ENCODE data around the gene IRF8. TPM values are rescaled to one million over a fixed set of nuclear protein-coding genes. Genes with fewer than 3 reads are reported as not detected.

IRF8 gene
- total RNA-seq, 2 donors from 2014 or later: 1.8 to 21.2 TPM

GRCh38 chr16:85943711-85944110 is 44.7 kb downstream of the IRF8 start:
- Histone ChIP-seq H3K9me3 (no peaks in the 10 kb centered on the region), H3K27me3 (replicated peaks; ENCODE audit: insufficient read depth) (no peaks in the 10 kb centered on the region), H3K4me1 (replicated peaks) (no peaks in the 10 kb centered on the region), H3K27ac (no peak overlapping the region), H3K4me3 (no peak overlapping the region), H3K36me3 (no peaks in the 10 kb centered on the region)
- WGBS: 63% methylated on average over 2 of the region's 2 CpGs
- TF ChIP-seq POLR2AphosphoS5 (IDR thresholded peaks at IDR 0.05): no peak
- TF ChIP-seq CTCF (IDR thresholded peaks at IDR 0.05): no peak
- no peak for TF ChIP-seq POLR2A (IDR thresholded peaks at IDR 0.05)
- intact Hi-C loops (cut with DNase I): no loop called here
- no peak for DNase-seq (ENCODE audit: low spot score)

- H3K4me3 ChIP-seq: no peak overlapping the region
- no peaks in the 10 kb centered on the region for H3K9me3 ChIP-seq
- no peaks in the 10 kb centered on the region for H3K27me3 ChIP-seq (replicated peaks; ENCODE audit: insufficient read depth)
- no peaks in the 10 kb centered on the region for H3K4me1 ChIP-seq (replicated peaks)
- WGBS: 91% methylated on average over 7 of the region's 7 CpGs
- intact Hi-C loops (cut with DNase I): no loop called here
- no peak for DNase-seq (ENCODE audit: low spot score)
- TF ChIP-seq POLR2AphosphoS5 (IDR thresholded peaks at IDR 0.05) (no peak), POLR2A (IDR thresholded peaks at IDR 0.05) (no peak), CTCF (IDR thresholded peaks at IDR 0.05) (no peak)
- no peak overlapping the region for H3K27ac ChIP-seq
- H3K36me3 ChIP-seq: no peaks in the 10 kb centered on the region
These were observed 45.8 kb downstream of the IRF8 start for GRCh38 chr16:85944572-85945423.

GRCh38 chr16:85945424-85945751 is 46.4 kb downstream of the IRF8 start:
- H3K4me3 ChIP-seq: no peak overlapping the region
- no peak for TF ChIP-seq POLR2A (IDR thresholded peaks at IDR 0.05)
- TF ChIP-seq POLR2AphosphoS5 (IDR thresholded peaks at IDR 0.05): no peak
- no peak for TF ChIP-seq CTCF (IDR thresholded peaks at IDR 0.05)
- no peaks in the 10 kb centered on the region for H3K36me3 ChIP-seq
- WGBS: 83% methylated on average over 11 of the region's 11 CpGs
- no peak overlapping the region for H3K27ac ChIP-seq
- no peak for DNase-seq (ENCODE audit: low spot score)
- no peaks in the 10 kb centered on the region for H3K9me3 ChIP-seq
- H3K27me3 ChIP-seq (replicated peaks; ENCODE audit: insufficient read depth): no peaks in the 10 kb centered on the region
- no peaks in the 10 kb centered on the region for H3K4me1 ChIP-seq (replicated peaks)
- intact Hi-C loops (cut with DNase I): no loop called here

GRCh38 chr16:85946541-85947124 is 47.7 kb downstream of the IRF8 start:
- H3K4me1 ChIP-seq (replicated peaks): no peaks in the 10 kb centered on the region
- no peaks in the 10 kb centered on the region for H3K27me3 ChIP-seq (replicated peaks; ENCODE audit: insufficient read depth)
- TF ChIP-seq CTCF (IDR thresholded peaks at IDR 0.05): no peak
- H3K4me3 ChIP-seq: no peak overlapping the region
- H3K27ac ChIP-seq: no peak overlapping the region
- WGBS: 69% methylated on average over 13 of the region's 13 CpGs
- intact Hi-C loops (cut with DNase I): no loop called here
- H3K9me3 ChIP-seq: no peaks in the 10 kb centered on the region
- H3K36me3 ChIP-seq: no peaks in the 10 kb centered on the region
- no peak for DNase-seq (ENCODE audit: low spot score)
